G401 (cell line): ENCODE results near the gene EMC8. TPM values are rescaled to one million over a fixed set of nuclear protein-coding genes. Genes with fewer than 3 reads are reported as not detected.

Source experiments
- DNase-seq: peaks from one replicate; pipeline ENCODE4 v3.0.0-alpha.2; 2015; ENCODE audit warnings: low spot score
- in situ Hi-C: cut with HindIII; loops from 2 replicates; pipeline ENCODE4 v1.10.0; 2016; ENCODE audit warnings: low sequenced_read_pairs, mixed read lengths
- total RNA-seq: library from RNA; depleted of rRNA; stranded (reverse); fragments of >200 nt; shearing (Covaris generic); gene quantifications from 2 replicates; pipeline ENCODE4 v1.2.3, GENCODE V29; 2014

EMC8 gene
- total RNA-seq, 1 experiment from 2014 or later = 54.2 TPM

- in situ Hi-C loops = no loop called here
Measured at GRCh38 chr16:85835956-85836705, 36.8 kb upstream of the EMC8 start.

GRCh38 chr16:85835227-85835751, 35.9 kb upstream of the EMC8 start:
- in situ Hi-C loops = no loop called here
- no peak for DNase-seq

More at GRCh38 chr16:85835956-85836705, 36.8 kb upstream of the EMC8 start:
- no peak for DNase-seq

GRCh38 chr16:85834741-85835140, 35.4 kb upstream of the EMC8 start:
- in situ Hi-C loops = no loop called here

DNA sequence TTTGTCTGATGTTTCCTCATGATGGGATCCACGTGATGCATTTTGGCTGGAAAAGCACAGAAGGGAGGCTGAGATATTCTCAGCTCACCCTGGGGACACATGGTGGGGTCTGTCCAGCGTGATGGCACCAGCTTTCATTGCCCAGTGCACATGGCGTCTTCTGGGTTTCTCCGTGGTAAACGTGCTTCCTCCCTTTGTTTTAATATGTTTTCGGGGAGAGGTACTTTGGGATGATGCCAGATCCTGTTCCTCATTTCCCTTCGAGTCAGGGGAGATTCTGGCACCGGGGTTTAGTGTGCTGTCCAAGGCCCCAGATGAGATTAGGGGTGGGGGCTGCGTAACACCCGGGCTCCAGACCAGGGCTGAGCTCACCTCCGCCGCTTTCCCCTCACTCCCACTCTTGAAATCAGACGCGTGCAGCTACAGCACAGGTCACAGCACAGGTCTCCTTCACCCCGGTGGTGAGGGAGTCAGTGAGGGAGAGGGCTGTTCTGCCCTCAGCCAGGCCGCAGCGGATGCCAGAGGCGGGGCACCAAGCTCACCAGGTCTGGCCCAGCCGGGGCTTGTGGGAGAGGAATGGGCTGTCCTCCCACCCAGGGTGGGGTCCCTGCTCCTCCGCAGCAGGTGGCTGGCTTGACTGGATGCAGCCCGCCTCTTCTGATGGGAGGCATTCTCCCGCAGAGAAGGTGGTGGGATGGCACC, 34.0 kb upstream of the EMC8 start:
- in situ Hi-C loops = no loop called here
- no peak for DNase-seq

More at GRCh38 chr16:85834741-85835140, 35.4 kb upstream of the EMC8 start:
- no peak for DNase-seq

GRCh38 chr16:85832570-85833218, 33.4 kb upstream of the EMC8 start:
- DNase-seq = peak; percentile 23
- in situ Hi-C loops = no loop called here

DNA sequence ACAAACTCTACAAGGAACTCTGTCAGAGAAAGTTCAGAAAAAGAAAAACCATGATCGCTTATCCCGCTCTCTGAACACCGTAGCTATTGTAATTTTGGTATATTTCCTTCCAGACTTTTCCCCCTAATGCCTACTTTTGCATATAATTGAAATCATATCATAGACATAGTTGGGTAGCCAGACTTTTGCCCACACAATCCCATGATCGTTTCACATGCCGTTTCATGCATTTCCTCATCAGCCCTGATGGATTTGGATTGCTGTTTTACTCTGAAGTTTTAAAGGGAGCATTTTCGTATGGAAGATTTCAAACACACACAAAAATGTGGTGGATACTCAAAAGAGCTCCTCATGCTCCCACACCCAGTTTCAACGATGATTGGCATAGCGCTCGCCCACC, 31.5 kb upstream of the EMC8 start:
- no peak for DNase-seq
- in situ Hi-C loops = no loop called here

DNA sequence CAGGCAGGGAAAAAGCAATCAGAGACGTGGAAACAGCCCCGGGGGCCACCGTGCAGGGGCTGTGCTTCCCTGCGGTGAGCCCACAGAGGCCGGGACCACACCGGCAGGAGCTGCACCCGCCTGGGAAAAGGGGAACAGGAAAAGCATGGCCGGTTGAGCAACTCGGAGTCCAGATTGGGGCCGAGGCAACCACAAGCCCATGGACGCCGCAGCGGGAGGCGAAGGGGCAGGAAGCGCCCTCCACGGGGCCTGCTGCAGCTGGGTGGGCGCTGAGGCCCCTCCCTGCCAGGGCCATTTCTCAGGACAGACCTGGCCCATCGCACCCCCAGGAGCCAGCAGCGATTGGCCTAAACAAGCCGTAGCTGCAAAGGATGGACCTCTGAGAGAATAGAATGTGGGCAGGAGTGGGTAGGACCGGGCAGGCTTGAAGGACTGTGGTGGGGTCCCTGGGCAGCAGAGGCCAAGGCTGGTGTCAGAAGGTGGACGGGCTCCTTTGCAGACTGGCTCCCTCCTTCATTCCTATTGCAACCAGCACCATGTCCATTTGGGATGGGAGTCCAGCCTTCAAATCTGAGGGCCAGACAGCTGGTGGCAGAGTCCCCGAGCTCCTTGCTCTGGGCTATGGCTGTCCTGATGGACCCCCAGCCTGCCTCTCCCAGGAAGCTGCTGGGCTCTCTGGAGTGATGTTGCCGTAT, 30.6 kb upstream of the EMC8 start:
- no peak for DNase-seq
- in situ Hi-C loops = no loop called here

DNA sequence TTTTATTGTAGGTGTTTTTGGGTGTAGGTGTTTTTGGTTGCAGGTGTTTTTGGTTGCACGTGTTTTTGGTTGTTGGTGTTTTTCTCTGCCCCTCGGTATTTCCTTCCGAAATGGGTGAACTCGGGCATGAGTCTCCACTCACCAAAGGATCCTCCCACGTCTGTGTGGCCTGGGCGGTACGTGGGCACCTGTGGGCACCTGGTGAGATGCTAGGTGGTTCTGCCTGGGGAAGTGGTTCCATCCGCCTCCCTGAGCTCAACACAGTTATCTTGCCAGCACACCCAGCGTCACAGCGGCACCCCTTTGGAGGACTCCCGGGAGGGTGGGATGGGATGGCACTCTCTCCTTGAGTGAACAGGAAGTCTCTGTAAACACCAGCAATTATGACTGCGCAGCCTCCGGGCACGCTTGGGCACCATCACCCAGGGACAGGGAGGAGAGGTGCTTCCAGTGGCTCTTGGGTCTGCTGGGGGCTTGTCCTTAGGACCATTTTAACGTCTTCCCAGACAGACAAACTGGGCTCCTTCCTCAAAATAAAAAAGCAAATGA, 29.9 kb upstream of the EMC8 start:
- in situ Hi-C loops = no loop called here
- no peak for DNase-seq

- in situ Hi-C loops = no loop called here
- no peak for DNase-seq
Measured at GRCh38 chr16:85828166-85828565, 28.8 kb upstream of the EMC8 start.

DNA sequence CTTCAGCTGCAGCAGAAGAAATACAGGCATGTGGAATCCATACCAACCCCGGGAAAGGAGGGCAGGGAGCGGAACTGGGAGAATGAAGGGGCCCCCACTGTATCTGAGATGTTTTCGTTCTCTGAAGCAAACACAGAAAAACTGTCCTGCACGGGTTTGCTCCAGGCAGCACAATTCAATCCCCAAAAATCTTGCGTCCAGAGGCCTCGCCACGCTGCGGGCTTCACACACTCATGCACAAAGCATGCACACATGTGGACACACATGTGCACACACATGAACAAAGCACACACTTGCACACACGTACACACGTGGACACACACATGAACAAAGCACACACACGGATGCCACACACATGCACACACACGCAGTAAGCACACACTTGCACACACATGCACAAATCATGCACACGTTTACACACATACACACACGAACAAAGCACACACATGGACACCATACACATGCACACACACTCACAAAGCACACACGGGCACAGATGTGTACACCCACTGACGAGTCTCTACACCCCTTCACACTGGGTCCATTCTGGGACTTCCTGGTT, 27.4 kb upstream of the EMC8 start:
- no peak for DNase-seq
- in situ Hi-C loops = no loop called here

DNA sequence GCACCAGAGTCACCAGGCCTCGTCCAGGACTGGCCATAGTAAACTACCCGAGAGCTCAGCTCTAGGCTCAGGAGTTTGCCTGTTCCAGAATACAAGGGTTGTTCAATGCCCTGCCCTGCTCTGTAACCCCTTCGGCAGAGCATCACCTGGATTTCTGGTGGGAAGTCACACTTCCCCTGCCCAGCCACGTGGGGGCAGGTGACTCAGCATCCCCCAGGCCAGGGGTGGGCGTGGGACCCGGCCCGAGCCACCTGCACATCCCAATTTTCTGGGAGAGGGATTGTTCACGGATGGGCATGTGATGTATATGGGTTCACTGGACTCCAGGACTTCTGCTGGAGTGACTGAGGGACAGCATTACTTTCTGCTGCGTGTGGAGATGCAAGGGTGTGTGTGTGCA, 26.0 kb upstream of the EMC8 start:
- in situ Hi-C loops = no loop called here
- no peak for DNase-seq

DNA sequence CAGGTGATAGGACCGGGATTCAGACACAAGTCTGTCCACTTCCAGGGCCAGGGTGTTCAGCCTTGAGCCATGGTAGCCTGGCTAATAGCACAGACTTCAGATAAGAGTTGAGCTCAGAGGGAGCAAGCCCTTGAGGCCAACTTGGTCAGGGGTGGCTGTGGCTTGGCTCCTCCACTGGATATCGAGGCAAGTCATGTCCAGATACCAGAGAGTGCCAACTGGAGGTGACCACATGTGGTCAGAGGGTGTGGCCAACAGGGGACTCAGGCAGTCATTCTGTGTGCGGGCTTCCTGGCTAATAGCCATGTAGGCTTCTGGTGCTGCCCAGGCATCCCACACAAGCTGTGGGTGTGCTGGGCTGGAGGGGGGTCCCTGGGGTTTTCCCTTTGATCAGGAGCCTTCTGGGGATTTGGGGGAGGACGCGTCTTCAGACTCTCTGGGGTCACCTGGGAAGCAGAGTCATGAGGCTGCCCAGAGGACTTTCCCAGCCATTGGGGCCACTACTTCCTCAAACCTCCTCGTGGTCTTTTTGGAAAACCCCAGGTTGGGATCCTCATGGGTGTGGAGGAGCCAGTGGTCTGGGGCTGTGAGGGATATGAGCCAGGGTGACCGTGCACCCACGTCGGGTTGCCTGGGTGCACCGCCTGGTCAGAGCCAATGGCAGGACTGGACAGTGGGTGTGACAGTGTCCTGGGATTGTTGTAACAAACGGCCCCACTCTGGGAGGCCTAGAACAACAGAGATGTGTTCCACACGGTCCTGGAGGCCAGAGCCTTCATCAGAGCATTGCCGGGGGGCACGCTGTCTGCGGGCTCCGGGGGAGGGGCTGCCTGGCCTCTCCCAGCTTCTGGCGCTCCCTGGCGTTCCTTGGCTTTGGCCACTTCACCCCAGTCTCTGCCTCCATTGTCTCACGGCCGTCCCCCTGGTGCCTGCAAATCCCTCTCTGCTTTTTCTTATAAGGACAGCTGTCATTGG, 25.1 kb upstream of the EMC8 start:
- in situ Hi-C loops = no loop called here

DNA sequence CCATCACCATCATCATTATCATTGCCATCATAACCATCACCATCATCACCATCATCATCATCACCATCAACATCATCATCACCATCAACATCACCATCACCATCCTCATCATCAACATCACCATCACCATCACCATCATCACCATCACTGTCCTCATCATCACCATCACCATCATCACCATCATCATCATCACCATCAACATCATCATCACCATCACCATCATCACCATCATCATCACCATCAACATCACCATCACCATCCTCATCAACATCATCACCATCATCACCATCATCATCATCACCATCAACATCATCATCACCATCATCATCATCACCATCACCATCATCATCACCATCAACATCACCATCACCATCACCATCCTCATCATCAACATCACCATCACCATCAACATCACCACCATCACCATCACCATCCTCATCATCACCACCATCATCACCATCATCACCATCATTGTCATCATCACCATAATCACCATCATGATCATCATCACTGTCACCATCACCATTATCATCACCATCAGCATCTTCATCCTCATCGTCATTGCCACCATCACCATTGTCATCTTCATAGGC, 24.1 kb upstream of the EMC8 start:
- in situ Hi-C loops = no loop called here
- no peak for DNase-seq

More for the DNA sequence above, 25.1 kb upstream of the EMC8 start:
- DNase-seq = no peak

DNA sequence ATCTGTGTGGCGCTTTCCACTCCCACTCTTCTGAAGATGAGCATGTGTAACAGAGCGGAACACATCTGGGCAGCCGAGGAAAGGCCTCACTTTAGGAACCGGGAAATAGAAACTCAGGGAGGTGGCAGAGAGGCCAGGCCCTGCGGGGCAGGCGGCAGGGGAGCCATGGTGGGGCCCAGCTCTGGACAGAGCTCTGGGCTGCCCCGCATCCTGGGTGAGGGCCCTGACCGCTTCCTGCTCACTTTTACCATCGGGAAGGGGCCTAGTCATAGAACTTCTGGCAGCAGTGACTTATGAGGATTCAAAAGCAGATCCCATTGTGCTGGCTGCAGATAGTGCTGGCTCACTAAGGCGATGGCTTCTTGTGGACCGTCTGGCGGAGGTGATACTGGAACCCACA, 22.8 kb upstream of the EMC8 start:
- in situ Hi-C loops = no loop called here
- no peak for DNase-seq

GRCh38 chr16:85821390-85822135, 22.2 kb upstream of the EMC8 start:
- peak; percentile 70 for DNase-seq
- in situ Hi-C loops = no loop called here

DNA sequence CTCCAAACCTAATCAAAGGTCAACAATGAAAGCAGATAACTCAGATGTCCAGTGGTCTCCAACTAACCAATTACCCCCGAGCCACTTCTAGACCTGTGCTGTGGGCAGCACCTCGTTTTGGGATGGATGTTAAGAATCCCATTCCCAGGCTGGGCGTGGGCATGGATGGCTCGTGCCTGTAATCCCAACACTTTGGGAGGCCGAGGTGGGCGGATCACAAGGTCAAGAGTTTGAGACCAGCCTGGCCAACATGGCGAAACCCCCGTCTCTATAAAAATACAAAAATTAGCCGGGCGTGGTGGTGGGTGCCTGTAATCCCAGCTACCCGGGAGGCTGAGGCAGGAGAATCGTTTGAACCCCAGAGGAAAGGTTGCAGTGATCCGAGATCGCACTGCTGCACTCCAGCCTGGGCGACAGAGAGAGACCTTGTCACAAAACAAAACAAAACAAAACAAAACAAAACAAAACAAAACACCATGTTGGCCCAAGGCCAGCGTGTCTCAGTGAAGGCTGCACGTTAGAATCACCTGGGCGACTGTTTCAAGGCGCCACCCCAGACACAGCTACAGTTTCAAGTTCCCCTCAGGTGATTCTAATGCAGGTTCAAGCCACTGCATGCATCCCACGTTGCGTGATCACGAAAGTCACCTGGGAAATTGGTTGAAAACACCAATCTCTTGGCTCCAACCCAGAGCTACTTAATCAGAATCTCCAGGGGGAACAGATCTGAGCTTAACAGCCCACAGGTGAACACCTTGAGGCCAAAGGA, 21.4 kb upstream of the EMC8 start:
- DNase-seq = no peak
- in situ Hi-C loops = no loop called here
